T follicular helper cell (primary cell): ENCODE results near the gene POLR2B.
"Not testable (repeated sequence)": the region's sequence is repeated elsewhere in the genome, so short reads cannot be mapped to it uniquely, and the experiment has no call there.

Experiments used
- DNase-seq: peaks from one replicate; pipeline ENCODE4 v3.0.0-alpha.2; 2020; ENCODE audit warnings: low read depth
- total RNA-seq, 2 experiments: gene quantifications; one replicate each; lab custom pipeline; 2026; lab: John Stamatoyannopoulos, UW

POLR2B gene
- 291 to 377 reads per million in 2 experiments for total RNA-seq

DNA sequence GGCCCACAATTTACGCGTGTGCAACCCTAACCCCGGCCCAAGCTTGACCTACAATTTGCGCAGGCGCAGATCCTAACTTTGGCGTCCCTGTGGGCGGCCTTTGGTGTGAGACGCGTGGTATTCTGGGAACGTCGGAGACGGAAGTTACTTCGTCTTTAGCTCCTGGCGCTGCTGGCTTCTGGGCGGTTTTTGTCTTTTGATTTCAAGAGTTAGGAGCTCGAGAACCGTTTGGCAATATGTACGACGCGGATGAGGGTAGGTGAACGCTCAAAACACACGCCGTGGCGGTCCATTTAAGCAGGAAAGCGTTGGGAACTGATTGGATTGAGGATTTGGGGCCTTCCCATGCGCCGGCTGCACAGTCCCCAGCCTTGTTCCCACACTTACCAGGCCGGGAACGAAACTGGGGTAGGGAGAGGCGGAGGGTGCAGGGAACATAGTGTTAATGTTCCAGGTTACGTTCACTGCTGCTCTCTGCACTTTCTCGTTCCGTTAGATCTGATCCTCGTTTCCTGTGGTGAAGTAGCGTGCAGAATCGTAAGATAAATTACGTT lies at the start of gene POLR2B:
TSS of gene POLR2B (plus strand) at position 147 of the 554 bp plus-strand sequence. CDS start at position 237, 90 bp downstream.
- DNase-seq: peak; percentile 69

GRCh38 chr4:56930638-56931037 lies 48.1 kb upstream of the POLR2B start:
- DNase-seq: no peak

DNA sequence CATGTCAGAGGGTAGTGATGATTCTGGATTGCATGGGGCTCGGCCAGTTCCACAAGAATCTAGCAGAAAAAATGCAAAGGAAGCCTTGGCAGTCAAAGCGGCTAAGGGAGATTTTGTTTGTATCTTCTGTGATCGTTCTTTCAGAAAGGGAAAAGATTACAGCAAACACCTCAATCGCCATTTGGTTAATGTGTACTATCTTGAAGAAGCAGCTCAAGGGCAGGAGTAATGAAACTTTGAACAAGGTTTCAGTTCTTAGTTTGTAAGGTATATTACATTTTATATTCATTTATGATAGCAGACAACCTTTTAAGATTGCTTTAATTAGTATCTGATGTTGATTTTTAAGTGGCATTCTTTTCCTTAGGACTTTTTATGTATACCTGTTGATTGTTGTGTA lies 46.8 kb upstream of the POLR2B start:
- no peak for DNase-seq

DNA sequence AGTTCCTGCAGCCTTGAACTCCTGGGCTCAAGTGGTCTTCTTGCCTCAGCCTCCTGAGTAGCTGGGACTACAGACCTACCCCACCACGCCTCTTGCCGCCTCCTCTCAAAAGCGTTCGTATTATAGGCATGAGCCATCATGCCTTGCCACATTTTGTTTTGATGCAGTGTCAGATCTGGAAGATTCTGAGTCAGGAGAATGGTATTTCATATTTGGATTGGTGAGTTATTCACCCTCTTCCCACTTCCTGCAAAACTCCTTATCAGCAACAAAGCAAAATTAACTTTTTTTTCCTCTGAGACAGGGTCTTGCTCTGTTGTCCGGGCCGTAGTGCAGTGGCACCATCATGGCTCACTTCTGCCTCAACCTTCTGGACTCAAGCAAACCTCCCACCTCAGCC lies 41.4 kb upstream of the POLR2B start:
- DNase-seq: no peak

DNA sequence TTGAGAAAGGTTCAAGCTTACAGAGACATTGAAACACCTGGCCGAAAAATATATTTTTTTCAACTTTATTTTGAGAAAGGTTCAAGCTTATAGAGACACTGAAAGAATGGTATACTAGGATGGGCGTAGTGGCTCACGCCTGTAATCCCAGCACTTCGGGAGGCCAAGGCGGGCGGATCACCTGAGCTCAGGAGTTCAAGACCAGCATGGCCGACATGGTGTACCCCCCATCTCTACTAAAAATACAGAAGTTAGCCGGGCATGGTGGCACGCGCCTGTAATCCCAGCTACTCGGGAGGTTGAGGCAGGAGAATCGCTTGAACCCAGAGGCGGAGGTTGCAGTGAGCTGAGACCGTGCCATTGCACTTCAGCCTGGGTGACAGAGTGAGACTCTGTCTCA lies 38.9 kb upstream of the POLR2B start:
- not testable (repeated sequence) for DNase-seq

DNA sequence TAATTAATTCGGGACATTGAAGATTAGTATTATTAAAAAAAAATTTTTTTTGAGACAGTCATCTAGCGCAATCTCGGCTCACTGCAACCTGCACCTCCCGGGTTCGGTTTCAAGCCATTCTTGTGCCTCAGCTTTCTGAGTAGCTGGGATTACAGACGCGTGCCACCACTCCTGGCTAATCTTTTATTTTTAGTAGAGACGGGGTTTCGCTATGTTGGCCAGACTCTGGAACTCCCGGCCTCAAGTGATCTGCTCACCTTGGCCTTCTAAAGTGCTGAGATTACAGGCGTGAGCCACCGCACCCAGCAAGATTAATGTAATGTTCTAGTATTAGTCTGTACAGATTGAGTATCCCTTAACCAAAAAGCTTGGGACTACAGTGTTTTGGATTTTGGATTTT lies 38.3 kb upstream of the POLR2B start:
- no peak for DNase-seq

DNA sequence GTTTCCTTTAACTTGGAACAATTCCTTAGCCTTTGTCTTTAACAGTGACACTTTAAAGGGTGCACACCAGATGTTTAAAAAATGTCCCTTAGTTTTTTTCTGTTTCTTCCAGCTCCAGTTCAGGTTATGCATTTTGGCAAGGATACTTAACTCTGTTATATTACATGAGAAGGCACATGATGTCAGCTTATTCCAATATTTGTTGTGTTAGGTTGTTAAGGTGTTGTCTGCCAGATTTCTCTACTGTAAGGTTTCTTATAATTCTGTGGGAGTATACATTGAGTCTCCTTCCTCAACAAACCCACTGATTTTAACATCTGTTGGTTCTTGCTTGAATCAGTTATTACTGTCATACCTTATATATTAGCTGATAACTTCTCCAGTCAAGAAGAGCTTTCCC lies 37.7 kb upstream of the POLR2B start:
- no peak for DNase-seq

DNA sequence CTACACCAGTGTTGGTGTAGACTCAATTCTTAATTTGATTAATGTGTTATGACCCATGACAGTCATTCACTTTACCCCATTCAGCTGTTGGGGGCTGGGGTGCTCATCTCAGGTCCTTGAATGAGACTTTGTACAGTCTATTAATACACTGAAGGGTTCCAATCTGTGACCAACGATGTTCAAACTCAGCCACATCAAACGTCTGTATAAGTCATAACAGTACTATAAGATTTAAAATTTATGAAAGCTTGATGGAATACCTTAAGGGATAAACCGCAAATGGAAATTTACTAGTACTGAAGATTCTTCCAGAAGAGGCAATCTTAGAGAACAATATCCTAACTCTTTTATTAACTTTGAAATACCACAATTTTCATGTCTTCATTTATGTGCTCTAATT lies 37.3 kb upstream of the POLR2B start:
- DNase-seq: no peak

DNA sequence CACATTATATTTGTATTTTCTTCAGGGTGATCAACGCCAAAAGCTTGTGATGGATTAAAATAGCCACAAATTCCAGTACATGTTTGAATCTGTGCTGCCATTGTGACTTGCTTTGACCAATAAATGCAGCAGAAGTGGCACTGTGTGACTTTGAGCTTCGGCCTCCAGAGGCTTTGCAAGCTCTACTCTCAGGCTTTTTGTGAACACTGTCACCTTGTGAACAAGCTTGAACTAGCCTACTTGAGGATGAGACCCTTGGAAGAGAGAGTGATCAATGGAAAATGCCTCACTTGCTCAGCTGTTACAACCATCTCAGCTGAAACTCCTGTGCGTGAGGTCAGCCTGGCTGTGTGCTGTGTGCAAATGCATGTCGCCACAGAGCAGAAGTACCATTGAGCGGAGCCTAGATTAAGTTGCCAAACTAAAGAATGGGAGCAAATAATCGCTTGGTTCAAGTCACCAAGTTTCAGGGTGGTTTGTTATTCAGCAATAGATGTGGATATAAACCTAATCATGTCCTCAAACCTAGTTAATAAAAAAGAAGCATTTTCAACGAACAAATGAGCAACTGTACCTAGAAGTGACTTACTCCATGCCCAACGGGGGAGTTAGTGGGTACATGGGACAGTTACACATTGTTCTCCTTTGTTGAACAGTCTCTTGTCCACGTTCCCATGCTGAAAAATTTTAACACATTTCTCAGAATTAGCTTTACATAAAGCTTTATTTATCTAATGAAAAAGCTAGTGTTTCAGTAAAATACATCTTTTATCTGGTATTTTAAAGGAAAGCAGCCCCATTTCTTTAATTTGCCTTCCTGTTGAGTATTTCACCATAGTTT lies 24.8 kb upstream of the POLR2B start:
- DNase-seq: no peak

- DNase-seq: no peak
Observed at GRCh38 chr4:56958111-56958517, 20.6 kb upstream of the POLR2B start.

GRCh38 chr4:56959100-56959499 lies 19.6 kb upstream of the POLR2B start:
- no peak for DNase-seq

DNA sequence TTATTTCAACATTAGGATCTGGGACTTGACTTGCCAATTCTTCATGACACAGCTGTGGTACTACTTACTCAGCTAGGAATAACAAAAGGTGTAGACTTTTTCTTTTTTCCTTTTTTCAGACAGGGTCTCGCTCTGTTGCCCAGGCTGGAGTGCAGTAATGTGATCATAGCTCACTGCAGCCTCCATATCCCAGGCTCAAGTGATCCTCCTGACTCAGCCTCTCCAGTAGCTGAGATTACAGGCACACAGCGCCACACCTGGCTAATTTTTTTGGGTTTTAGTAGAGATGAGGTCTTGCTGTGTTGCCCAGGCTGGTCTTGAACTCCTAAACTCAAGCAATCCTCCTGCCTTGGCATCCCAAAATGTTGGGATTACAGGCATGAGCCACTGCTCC lies 17.6 kb upstream of the POLR2B start:
- DNase-seq: no peak

DNA sequence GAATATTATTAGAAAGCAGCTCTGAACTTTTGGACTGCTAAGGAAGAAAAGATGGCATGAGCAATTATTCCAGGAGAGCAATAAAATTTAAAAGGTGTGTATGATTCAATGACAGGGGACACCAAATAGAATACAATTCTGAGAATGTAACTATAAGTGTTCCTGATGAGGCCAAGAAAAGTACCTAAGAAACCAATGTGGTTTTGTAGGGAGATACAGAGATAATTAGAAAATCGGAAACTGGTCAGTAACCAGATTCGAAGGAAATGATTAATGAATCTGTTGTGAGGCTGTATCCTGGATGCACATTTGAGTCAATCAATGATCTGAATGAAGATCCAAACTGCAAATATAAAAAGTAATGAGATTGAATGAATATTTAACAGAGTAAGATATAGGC lies 7.3 kb upstream of the POLR2B start:
- no peak for DNase-seq

DNA sequence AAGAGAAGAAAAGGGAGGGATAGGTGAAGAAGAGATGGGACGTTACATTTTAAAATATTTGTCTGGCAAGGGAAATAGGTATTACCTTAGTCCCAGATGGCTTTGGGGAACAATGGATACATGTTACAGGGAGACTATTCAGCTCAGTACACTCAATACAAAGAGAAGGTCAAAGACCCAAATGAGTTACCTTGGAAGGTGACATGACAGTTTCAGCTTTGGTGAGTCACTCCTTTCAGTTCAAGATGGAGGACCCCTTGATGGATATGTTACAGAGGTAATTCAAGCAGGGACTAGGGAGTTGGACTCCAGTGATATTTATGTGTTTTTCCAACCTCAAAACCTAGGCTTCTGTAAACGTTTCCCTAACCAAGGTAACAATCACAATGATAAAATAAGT lies 6.3 kb upstream of the POLR2B start:
- no peak for DNase-seq

DNA sequence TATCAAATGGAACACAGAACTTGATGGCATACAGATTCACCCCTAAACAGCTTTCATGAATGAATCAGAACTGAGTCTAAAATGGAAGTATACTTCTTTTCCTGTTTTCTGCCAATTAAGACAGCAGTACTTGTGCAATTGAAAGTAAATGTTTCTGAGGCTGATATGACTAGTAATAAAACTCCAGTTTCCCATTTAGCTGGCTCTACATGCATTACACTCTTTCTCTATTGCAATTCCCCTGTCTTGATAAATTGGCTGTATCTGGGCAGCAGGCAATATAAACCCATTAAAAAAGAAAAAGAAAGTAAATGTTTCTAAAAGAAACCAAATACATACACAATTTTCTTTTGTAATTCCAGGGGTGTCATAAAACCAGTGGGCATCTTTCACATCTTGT lies 5.9 kb upstream of the POLR2B start:
- DNase-seq: no peak

- DNase-seq: no peak
Observed at GRCh38 chr4:56973336-56973735, 5.4 kb upstream of the POLR2B start.

GRCh38 chr4:56976283-56976836 lies 2.3 kb upstream of the POLR2B start:
- DNase-seq: no peak

DNA sequence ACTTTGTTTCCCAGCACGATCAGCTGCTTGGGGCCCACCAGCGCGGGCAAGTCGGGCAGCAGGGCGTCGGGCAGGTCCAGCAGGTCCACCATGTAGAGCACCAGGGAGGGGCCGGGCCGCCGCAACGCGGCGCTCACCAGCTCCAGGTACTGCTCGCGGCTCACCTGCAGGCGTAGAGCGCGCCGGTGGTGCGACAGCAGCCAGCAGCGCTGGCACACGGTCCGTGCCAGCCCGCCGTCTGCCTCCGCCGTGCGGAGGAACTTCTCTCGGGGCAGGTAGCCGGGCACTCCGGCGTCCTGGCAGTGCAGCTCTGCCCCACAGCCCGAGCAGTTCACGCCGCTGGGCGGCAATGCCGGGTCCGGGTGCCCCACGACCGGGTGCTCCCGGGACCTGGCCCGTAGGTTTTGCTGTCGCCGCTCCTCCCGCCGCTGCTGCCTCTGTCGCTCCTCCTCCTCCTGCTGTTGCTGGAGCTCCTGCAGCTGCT lies 1.8 kb upstream of the POLR2B start:
- peak; percentile 42 for DNase-seq

GRCh38 chr4:56977321-56978012 lies 1.2 kb upstream of the POLR2B start, which contains the start of gene NOA1:
NOA1 (minus strand) TSS chr4:56977606; CDS start chr4:56977585, 21 bp downstream.
- DNase-seq: peak; percentile 96

DNA sequence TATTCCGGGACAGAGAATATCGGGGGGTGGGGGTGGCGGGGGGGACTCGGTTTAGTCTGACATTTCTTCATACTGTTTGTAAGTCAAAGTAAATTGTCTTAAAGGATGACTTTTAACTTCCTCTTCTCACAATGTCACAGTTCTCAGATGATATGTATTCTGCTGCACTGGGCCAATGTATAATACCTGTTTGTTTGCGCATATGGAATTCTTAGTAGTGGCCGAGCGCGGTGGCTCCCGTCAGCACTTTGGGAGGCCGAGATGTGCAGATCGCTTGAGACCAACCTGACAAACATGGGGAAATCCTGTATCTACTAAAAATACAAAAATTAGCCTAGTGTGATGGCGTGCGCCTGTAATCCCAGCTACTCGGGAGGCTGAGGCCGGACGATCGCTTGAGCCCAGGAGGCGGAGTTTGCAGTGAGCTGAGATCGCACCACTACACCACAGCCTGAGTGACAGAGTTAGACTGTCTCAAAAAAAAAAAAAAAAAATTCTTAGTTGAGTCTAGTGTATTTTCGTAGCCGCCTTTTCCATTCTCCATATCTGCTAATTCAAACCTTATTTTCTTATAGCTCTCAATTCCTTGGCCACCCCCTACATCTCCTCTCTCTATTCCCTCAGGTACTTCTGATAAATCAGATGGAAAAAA lies 851 bp downstream of the POLR2B start:
- DNase-seq: no peak

DNA sequence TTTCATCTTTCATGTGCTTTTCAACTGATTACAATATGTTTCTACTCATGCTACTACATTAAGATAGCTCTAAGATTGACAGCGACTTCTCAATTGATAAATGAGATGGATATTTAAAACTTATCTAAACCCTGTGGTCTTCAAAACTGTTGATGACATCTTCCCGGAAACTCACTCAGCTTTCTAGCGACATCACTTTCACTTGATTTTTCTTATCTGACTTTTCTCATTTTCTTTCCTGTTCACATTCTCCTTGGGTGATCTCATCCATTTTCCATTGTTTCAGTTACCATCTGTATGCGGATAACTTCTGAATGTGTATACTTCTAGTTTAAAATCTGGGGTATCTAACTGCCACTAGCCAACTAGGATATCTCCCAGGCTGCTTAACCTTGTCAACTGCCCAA lies 3.1 kb downstream of the POLR2B start:
- DNase-seq: no peak

GRCh38 chr4:56986192-56986591 lies 7.5 kb downstream of the POLR2B start:
- DNase-seq: no peak
